Cardiac ventricle fibroblast (primary cell): ENCODE measurements around the gene CBLL1. TPM values are rescaled to one million over a fixed set of nuclear protein-coding genes. Genes with fewer than 3 reads are reported as not detected.

Experiments used
- total RNA-seq: library from RNA; depleted of rRNA; stranded (reverse); fragments of >200 nt; gene quantifications from 2 replicates; pipeline ENCODE4 v1.2.3, GENCODE V29; 2015

CBLL1 gene
- total RNA-seq = 7.7 and 17.5 TPM in 2 replicates

GRCh38 chr7:107743567-107744344 lies at the start of gene CBLL1:
Gene CBLL1, plus strand, starts transcription at chr7:107744142. Its CDS starts 22 bp downstream, at chr7:107744164.

GRCh38 chr7:107803009-107803610 lies 59.2 kb downstream of the CBLL1 start, which contains the start of gene SLC26A3:
Gene SLC26A3, minus strand, starts transcription at chr7:107803223. Its CDS starts 8,714 bp downstream, at chr7:107794509.

Other genes with a start within 250 kb of the CBLL1 start
- gene COG5, start 180.2 kb upstream of the CBLL1 start, total RNA-seq = 13.0 and 73.8 TPM in 2 replicates
- gene DUS4L, start 180.2 kb upstream of the CBLL1 start, total RNA-seq = 1.8 and 3.6 TPM in 2 replicates
- 54.1 and 76.3 TPM in 2 replicates for gene BCAP29, start 163.9 kb upstream of the CBLL1 start, total RNA-seq
- 0.05 and 0.44 TPM in 2 replicates for gene SLC26A4, start 83.3 kb upstream of the CBLL1 start, total RNA-seq
- not detected in 2 replicates for gene SLC26A3, start 59.1 kb downstream of the CBLL1 start, total RNA-seq
- 30.4 and 61.6 TPM in 2 replicates for gene DLD, start 147.0 kb downstream of the CBLL1 start, total RNA-seq